Stimulated activated memory B cell treated with anti-CD40 and anti-IgM and Interleukin-4, amounts not matched to agents 10 μg/mL and 1 μg/mL and 100 μg/mL, for 72 hours (primary cell): ENCODE measurements around the gene TSC22D4.

Experiments used
- ATAC-seq: fragments of 150-1000 bp; cut with Tn5 transposase; 2 replicates; pipeline ENCODE4 v1.10.0; 2021
- H3K27ac Mint-ChIP-seq: one replicate; pipeline ENCODE4 v1.8.0; 2022; ENCODE audit warnings: mild to moderate bottlenecking, mixed read lengths
- H3K27me3 Mint-ChIP-seq: one replicate; pipeline ENCODE4 v1.8.0; 2022; ENCODE audit warnings: mixed read lengths
- H3K36me3 Mint-ChIP-seq: one replicate; pipeline ENCODE4 v1.8.0; 2022; ENCODE audit warnings: mixed read lengths
- H3K4me1 Mint-ChIP-seq: one replicate; pipeline ENCODE4 v1.8.0; 2022; ENCODE audit warnings: mixed read lengths
- H3K4me3 Mint-ChIP-seq: one replicate; pipeline ENCODE4 v1.8.0; 2022; ENCODE audit warnings: mild to moderate bottlenecking, moderate library complexity, mixed read lengths
- H3K9me3 Mint-ChIP-seq: one replicate; pipeline ENCODE4 v1.8.0; 2022; ENCODE audit warnings: mixed read lengths

TSC22D4 gene

GRCh38 chr7:100484673-100485045, 5.6 kb upstream of the TSC22D4 start:
- Mint-ChIP-seq H3K27ac (no peak overlapping the region), H3K4me1 (peaks cover 16% of the 10 kb centered on the region), H3K4me3 (peak overlapping the region; percentile 0), H3K9me3 (no peaks in the 10 kb centered on the region), H3K36me3 (no peaks in the 10 kb centered on the region), H3K27me3 (peaks cover 30% of the 10 kb centered on the region)
- no peak for ATAC-seq

- Mint-ChIP-seq H3K4me3 (peak within 1 kb of the TSS; percentile 80), H3K4me1 (peaks cover 15% of the 10 kb centered on the region), H3K27ac (no peak within 1 kb of the TSS), H3K36me3 (no peaks in the 10 kb centered on the region), H3K27me3 (peaks cover 23% of the 10 kb centered on the region), H3K9me3 (no peaks in the 10 kb centered on the region)
- ATAC-seq: peak; percentile 37
Measured at GRCh38 chr7:100483722-100484672, 5.0 kb upstream of the TSC22D4 start, which contains the start of gene NYAP1. Gene NYAP1, plus strand, starts transcription at chr7:100483927. Its CDS starts 1,385 bp downstream, at chr7:100485312.

GRCh38 chr7:100483090-100483721, 4.2 kb upstream of the TSC22D4 start:
- Mint-ChIP-seq H3K36me3 (no peaks in the 10 kb centered on the region), H3K4me3 (peak overlapping the region; percentile 80), H3K9me3 (no peaks in the 10 kb centered on the region), H3K4me1 (peaks cover 15% of the 10 kb centered on the region), H3K27me3 (peaks cover 22% of the 10 kb centered on the region), H3K27ac (no peak overlapping the region)
- ATAC-seq: peak; percentile 77

- Mint-ChIP-seq H3K9me3 (no peaks in the 10 kb centered on the region), H3K27ac (no peak overlapping the region), H3K4me1 (peaks cover 15% of the 10 kb centered on the region), H3K36me3 (no peaks in the 10 kb centered on the region), H3K27me3 (peaks cover 22% of the 10 kb centered on the region), H3K4me3 (peak overlapping the region; percentile 80)
- ATAC-seq: no peak
Measured at GRCh38 chr7:100482728-100483089, 3.7 kb upstream of the TSC22D4 start.

GRCh38 chr7:100481466-100481865, 2.5 kb upstream of the TSC22D4 start:
- Mint-ChIP-seq H3K4me1 (peaks cover 25% of the 10 kb centered on the region), H3K9me3 (no peaks in the 10 kb centered on the region), H3K36me3 (peaks cover 11% of the 10 kb centered on the region), H3K27me3 (peaks cover 11% of the 10 kb centered on the region), H3K4me3 (no peak overlapping the region), H3K27ac (no peak overlapping the region)
- ATAC-seq: no peak

- H3K9me3 Mint-ChIP-seq: no peaks in the 10 kb centered on the region
- peak overlapping the region; percentile 87 for H3K27ac Mint-ChIP-seq
- no peaks in the 10 kb centered on the region for H3K27me3 Mint-ChIP-seq
- peaks cover 54% of the 10 kb centered on the region for H3K4me1 Mint-ChIP-seq
- ATAC-seq: peak; percentile 16
- H3K36me3 Mint-ChIP-seq: peaks cover 39% of the 10 kb centered on the region
- peak overlapping the region; percentile 84 for H3K4me3 Mint-ChIP-seq
Measured at GRCh38 chr7:100477871-100478267, 1.1 kb downstream of the TSC22D4 start.

GRCh38 chr7:100476903-100477870, 1.8 kb downstream of the TSC22D4 start:
- H3K4me3 Mint-ChIP-seq: peak overlapping the region; percentile 84
- no peak for ATAC-seq
- H3K4me1 Mint-ChIP-seq: peaks cover 50% of the 10 kb centered on the region
- peak overlapping the region; percentile 87 for H3K27ac Mint-ChIP-seq
- H3K9me3 Mint-ChIP-seq: no peaks in the 10 kb centered on the region
- H3K36me3 Mint-ChIP-seq: peaks cover 42% of the 10 kb centered on the region
- no peaks in the 10 kb centered on the region for H3K27me3 Mint-ChIP-seq

- H3K4me3 Mint-ChIP-seq: peak overlapping the region; percentile 84
- H3K27me3 Mint-ChIP-seq: no peaks in the 10 kb centered on the region
- no peak for ATAC-seq
- no peaks in the 10 kb centered on the region for H3K9me3 Mint-ChIP-seq
- H3K36me3 Mint-ChIP-seq: peaks cover 47% of the 10 kb centered on the region
- peak overlapping the region; percentile 87 for H3K27ac Mint-ChIP-seq
- peaks cover 56% of the 10 kb centered on the region for H3K4me1 Mint-ChIP-seq
Measured at GRCh38 chr7:100476101-100476780, 2.8 kb downstream of the TSC22D4 start.

GRCh38 chr7:100475549-100475948, 3.5 kb downstream of the TSC22D4 start:
- Mint-ChIP-seq H3K4me1 (peaks cover 56% of the 10 kb centered on the region), H3K36me3 (peaks cover 50% of the 10 kb centered on the region), H3K27ac (peak overlapping the region; percentile 87), H3K27me3 (no peaks in the 10 kb centered on the region), H3K9me3 (no peaks in the 10 kb centered on the region), H3K4me3 (peak overlapping the region; percentile 84)
- no peak for ATAC-seq

GRCh38 chr7:100472854-100473499, 6.0 kb downstream of the TSC22D4 start:
- Mint-ChIP-seq H3K9me3 (no peaks in the 10 kb centered on the region), H3K4me1 (peaks cover 56% of the 10 kb centered on the region), H3K27ac (peak overlapping the region; percentile 83), H3K27me3 (no peaks in the 10 kb centered on the region), H3K36me3 (peaks cover 51% of the 10 kb centered on the region), H3K4me3 (peak overlapping the region; percentile 59)
- ATAC-seq: peak; percentile 10

GRCh38 chr7:100472121-100472851, 6.7 kb downstream of the TSC22D4 start:
- Mint-ChIP-seq H3K27me3 (no peaks in the 10 kb centered on the region), H3K4me1 (peaks cover 56% of the 10 kb centered on the region), H3K36me3 (peaks cover 51% of the 10 kb centered on the region), H3K27ac (peak overlapping the region; percentile 83), H3K4me3 (peak overlapping the region; percentile 59), H3K9me3 (no peaks in the 10 kb centered on the region)
- no peak for ATAC-seq

- no peak for ATAC-seq
- Mint-ChIP-seq H3K27me3 (no peaks in the 10 kb centered on the region), H3K9me3 (no peaks in the 10 kb centered on the region), H3K36me3 (peaks cover 53% of the 10 kb centered on the region), H3K4me1 (peaks cover 54% of the 10 kb centered on the region), H3K4me3 (no peak overlapping the region), H3K27ac (no peak overlapping the region)
Measured at GRCh38 chr7:100471021-100471420, 8.0 kb downstream of the TSC22D4 start.

GRCh38 chr7:100469227-100470044, 9.6 kb downstream of the TSC22D4 start:
- peaks cover 48% of the 10 kb centered on the region for H3K36me3 Mint-ChIP-seq

More at GRCh38 chr7:100469227-100470044, 9.6 kb downstream of the TSC22D4 start:
- Mint-ChIP-seq H3K27ac (no peak overlapping the region), H3K27me3 (no peaks in the 10 kb centered on the region), H3K4me1 (peaks cover 43% of the 10 kb centered on the region), H3K4me3 (no peak overlapping the region), H3K9me3 (no peaks in the 10 kb centered on the region)
- ATAC-seq: peak; percentile 78
